Endothelial cell of umbilical vein (primary cell): ENCODE data around the gene AGPS. TPM values are rescaled to one million over a fixed set of nuclear protein-coding genes. Genes with fewer than 3 reads are reported as not detected.

Source experiments
- BruUV-seq: library from RNA; stranded (reverse); fragments of 400-500 nt; replicated peaks from 2 replicates; lab custom pipeline; 2021; lab: Mats Ljungman, UMichigan
- CTCF ChIA-PET: fragments of 300-600, 350-600 bp; sonication (Branson Sonifier 250); formaldehyde crosslinking; loops from one replicate; lab custom pipeline; 2021; ENCODE audit warnings: antibody characterized with exemption, inconsistent platforms; lab: Charles Lee
- POLR2A ChIA-PET: fragments of 300-600, 350-600 bp; sonication (Branson Sonifier 250); formaldehyde crosslinking; loops from one replicate; lab custom pipeline; 2021; ENCODE audit warnings: antibody characterized with exemption, inconsistent platforms; lab: Charles Lee
- DNase-seq: peaks from one replicate; pipeline ENCODE4 v3.0.0-alpha.2; 2011; ENCODE audit warnings: low read depth, low spot score
- FAIRE-seq: peaks from 2 replicates; lab custom pipeline; 2011; peaks lifted over from hg19 to GRCh38; lab: Jason Lieb, UNC
- H2AFZ ChIP-seq: 2 replicates; pipeline ENCODE4 v1.6.0; 2012; ENCODE audit warnings: low read depth, low read length, control low read depth, inconsistent platforms
- H3K27ac ChIP-seq: 2 replicates; pipeline ENCODE4 v1.5.1; 2011; ENCODE audit warnings: low read depth, mild to moderate bottlenecking, control low read depth, low read length, moderate library complexity; ENCODE audit not compliant: insufficient read depth
- H3K27me3 ChIP-seq, 2 experiments: 2 replicates each; pipeline versions ENCODE4 v1.6.0 to v1.6.1; 2011; ENCODE audit warnings: low read length in 2 of 2, mixed read lengths in 1 of 2; ENCODE audit not compliant: control insufficient read depth in 2 of 2, insufficient read depth in 2 of 2
- H3K36me3 ChIP-seq, 2 experiments: 2 replicates in 1 of 2; 3 replicates in 1 of 2; pipeline ENCODE4 v1.5.1; 2011; ENCODE audit warnings: low read length in 2 of 2, mild to moderate bottlenecking in 1 of 2, moderate library complexity in 1 of 2; ENCODE audit not compliant: control insufficient read depth in 2 of 2, insufficient read depth in 2 of 2; ENCODE audit errors: extremely low read depth in 1 of 2
- H3K4me1 ChIP-seq: 3 replicates; pipeline ENCODE4 v1.5.1; 2011; ENCODE audit warnings: mild to moderate bottlenecking, low read length; ENCODE audit not compliant: control insufficient read depth, insufficient read depth; ENCODE audit errors: extremely low read depth
- H3K4me2 ChIP-seq: 2 replicates; pipeline ENCODE4 v1.6.1; 2011; ENCODE audit warnings: low read length, control low read depth, mixed read lengths; ENCODE audit not compliant: insufficient read depth
- H3K4me3 ChIP-seq, 3 experiments: fragments of 200-600 bp in 1 of 3; sonication (generic), shearing (Covaris generic) in 1 of 3; replicated peaks in 1 of 3; 2 replicates each; pipeline ENCODE4 v1.5.1; 2011 to 2016; ENCODE audit warnings: control low read depth in 3 of 3, low read length in 3 of 3, mild to moderate bottlenecking in 2 of 3, inconsistent platforms in 1 of 3, low read depth in 1 of 3, moderate library complexity in 1 of 3; ENCODE audit not compliant: insufficient read depth in 1 of 3
- H3K79me2 ChIP-seq: 2 replicates; pipeline ENCODE4 v1.6.0; 2012; ENCODE audit warnings: low read length, inconsistent platforms; ENCODE audit not compliant: control insufficient read depth, insufficient read depth
- H3K9ac ChIP-seq: replicated peaks from 2 replicates; pipeline ENCODE3; 2011; ENCODE audit warnings: low read length, control low read depth; ENCODE audit not compliant: insufficient read depth; ENCODE audit errors: extremely low read depth
- H3K9me1 ChIP-seq: replicated peaks from 3 replicates; pipeline ENCODE4 v1.6.0; 2011; ENCODE audit warnings: mild to moderate bottlenecking, low read length; ENCODE audit not compliant: control insufficient read depth, insufficient read depth; ENCODE audit errors: extremely low read depth
- H3K9me3 ChIP-seq: replicated peaks from 2 replicates; pipeline ENCODE4 v1.5.1; 2012; ENCODE audit warnings: low read length, inconsistent platforms; ENCODE audit not compliant: control insufficient read depth, insufficient read depth
- H4K20me1 ChIP-seq: replicated peaks from 2 replicates; pipeline ENCODE3; 2011; ENCODE audit warnings: mild to moderate bottlenecking, low read length; ENCODE audit not compliant: control insufficient read depth, insufficient read depth; ENCODE audit errors: extremely low read depth
- EZH2 ChIP-seq: IDR thresholded peaks from 2 replicates; pipeline ENCODE4 v1.6.1; 2012; ENCODE audit warnings: borderline replicate concordance, low read depth, mild to moderate bottlenecking, moderate library complexity, low read length, inconsistent platforms; ENCODE audit not compliant: severe bottlenecking
- FOS ChIP-seq: IDR thresholded peaks from 2 replicates; pipeline ENCODE4 v1.6.1; 2011; ENCODE audit warnings: mild to moderate bottlenecking, low read length, moderate library complexity, borderline replicate concordance; ENCODE audit not compliant: insufficient read depth
- GATA2 ChIP-seq: IDR thresholded peaks from 2 replicates; pipeline ENCODE4 v1.7.0; 2011; ENCODE audit warnings: low read depth, mild to moderate bottlenecking, moderate library complexity, mixed read lengths, low read length; ENCODE audit not compliant: insufficient read length, insufficient read depth
- JUN ChIP-seq: IDR thresholded peaks from 2 replicates; pipeline ENCODE4 v1.6.1; 2011; ENCODE audit warnings: borderline replicate concordance, low read depth; ENCODE audit not compliant: insufficient read length, insufficient read depth
- MYC ChIP-seq: IDR thresholded peaks from one replicate; pipeline ENCODE4 v1.6.1; 2011; ENCODE audit warnings: mild to moderate bottlenecking, low read depth, low read length
- dilution Hi-C: fragments of 300-500 bp; cut with MboI; formaldehyde crosslinking; loops from one replicate; pipeline ENCODE4 v1.15.0; 2019; ENCODE audit warnings: low sequenced_read_pairs; ENCODE audit not compliant: extremely low pct_ligation_motif_present
- intact Hi-C: fragments of 100-400 bp; cut with micrococcal nuclease; formaldehyde crosslinking; loops from one replicate; pipeline ENCODE4 v1.10.0; 2022
- polyA plus RNA-seq, 4 experiments: library from polyadenylated mRNA; depleted of rRNA in 3 of 4; stranded (reverse) in 3 of 4; unstranded in 1 of 4; fragments of >200 nt; gene quantifications; 2 replicates each; pipeline versions ENCODE4 v1.2.1 to v1.2.3, GENCODE V29; 2011 to 2012; ENCODE audit warnings: missing spikeins in 1 of 4
- total RNA-seq: library from RNA; stranded (reverse); gene quantifications from 2 replicates; pipeline ENCODE4 v1.2.3, GENCODE V29; 2021
- TF ChIP-seq, protein P1 (sequence below): IDR thresholded peaks from 2 replicates; pipeline ENCODE4 v1.6.1; 2011; ENCODE audit not compliant: insufficient read depth, insufficient read length
- TF ChIP-seq, protein P2 (sequence below), 2 donors: IDR thresholded peaks; 1 replicate in 1 of 2; 2 replicates in 1 of 2; pipeline ENCODE4 v1.5.1; 2011; ENCODE audit warnings: low read length in 2 of 2, mild to moderate bottlenecking in 2 of 2, moderate library complexity in 2 of 2, control low read depth in 1 of 2, inconsistent platforms in 1 of 2, low read depth in 1 of 2; ENCODE audit not compliant: insufficient read depth in 1 of 2; ENCODE audit errors: extremely low read depth in 1 of 2

Gene AGPS
- total and polyA plus RNA-seq, 2 donors (not counting 3 experiments of a cell fraction or from before 2014, with no cell fraction given) = 10.1 to 96.5 TPM

- Histone ChIP-seq H3K27ac (no peak overlapping the region), H3K36me3 (no peaks in the 10 kb centered on the region), H4K20me1 (no peaks in the 10 kb centered on the region), H3K79me2 (no peaks in the 10 kb centered on the region), H3K9ac (no peak overlapping the region), H3K4me3 (no peak overlapping the region), H3K27me3 (no peaks in the 10 kb centered on the region), H2AFZ (no peak overlapping the region), H3K4me2 (no peak overlapping the region), H3K9me3 (no peaks in the 10 kb centered on the region), H3K9me1 (no peaks in the 10 kb centered on the region), H3K4me1 (peaks cover 6% of the 10 kb centered on the region)
- TF ChIP-seq, protein P1, sequence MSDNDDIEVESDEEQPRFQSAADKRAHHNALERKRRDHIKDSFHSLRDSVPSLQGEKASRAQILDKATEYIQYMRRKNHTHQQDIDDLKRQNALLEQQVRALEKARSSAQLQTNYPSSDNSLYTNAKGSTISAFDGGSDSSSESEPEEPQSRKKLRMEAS = no peak
- TF ChIP-seq, protein P2, sequence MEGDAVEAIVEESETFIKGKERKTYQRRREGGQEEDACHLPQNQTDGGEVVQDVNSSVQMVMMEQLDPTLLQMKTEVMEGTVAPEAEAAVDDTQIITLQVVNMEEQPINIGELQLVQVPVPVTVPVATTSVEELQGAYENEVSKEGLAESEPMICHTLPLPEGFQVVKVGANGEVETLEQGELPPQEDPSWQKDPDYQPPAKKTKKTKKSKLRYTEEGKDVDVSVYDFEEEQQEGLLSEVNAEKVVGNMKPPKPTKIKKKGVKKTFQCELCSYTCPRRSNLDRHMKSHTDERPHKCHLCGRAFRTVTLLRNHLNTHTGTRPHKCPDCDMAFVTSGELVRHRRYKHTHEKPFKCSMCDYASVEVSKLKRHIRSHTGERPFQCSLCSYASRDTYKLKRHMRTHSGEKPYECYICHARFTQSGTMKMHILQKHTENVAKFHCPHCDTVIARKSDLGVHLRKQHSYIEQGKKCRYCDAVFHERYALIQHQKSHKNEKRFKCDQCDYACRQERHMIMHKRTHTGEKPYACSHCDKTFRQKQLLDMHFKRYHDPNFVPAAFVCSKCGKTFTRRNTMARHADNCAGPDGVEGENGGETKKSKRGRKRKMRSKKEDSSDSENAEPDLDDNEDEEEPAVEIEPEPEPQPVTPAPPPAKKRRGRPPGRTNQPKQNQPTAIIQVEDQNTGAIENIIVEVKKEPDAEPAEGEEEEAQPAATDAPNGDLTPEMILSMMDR (IDR thresholded peaks at IDR 0.05; ENCODE audit: extremely low read depth in 1 of 2, insufficient read depth in 1 of 2, low read depth in 1 of 2, low read length in 2 of 2) = no peak
- TF ChIP-seq GATA2 = no peak
- TF ChIP-seq FOS = no peak
- TF ChIP-seq EZH2 = no peak
- TF ChIP-seq JUN = no peak
- no peak for TF ChIP-seq MYC
- dilution Hi-C loops (no loop called here), intact Hi-C loops (no loop called here)
- ChIA-PET POLR2A (no interaction called here), CTCF (interaction anchor here (2.4 kb wide), 1 partner anchor 20 kb away, joined by 11 read pairs; no protein-coding TSS in a partner anchor)
- FAIRE-seq (peak; percentile 46), DNase-seq (peak; percentile 30)
- no TSS peak for BruUV-seq
Measured at GRCh38 chr2:177355874-177356273, 36.7 kb upstream of the AGPS start.
